GM12872 (cell line): Measurements from ENCODE around the gene PTCHD1.

Source experiments
- TF ChIP-seq, protein P1 (sequence below): IDR thresholded peaks from 3 replicates; pipeline ENCODE4 v1.5.1; 2011; ENCODE audit warnings: low read depth, mild to moderate bottlenecking, low read length, moderate library complexity; ENCODE audit not compliant: insufficient read depth

PTCHD1 gene

DNA sequence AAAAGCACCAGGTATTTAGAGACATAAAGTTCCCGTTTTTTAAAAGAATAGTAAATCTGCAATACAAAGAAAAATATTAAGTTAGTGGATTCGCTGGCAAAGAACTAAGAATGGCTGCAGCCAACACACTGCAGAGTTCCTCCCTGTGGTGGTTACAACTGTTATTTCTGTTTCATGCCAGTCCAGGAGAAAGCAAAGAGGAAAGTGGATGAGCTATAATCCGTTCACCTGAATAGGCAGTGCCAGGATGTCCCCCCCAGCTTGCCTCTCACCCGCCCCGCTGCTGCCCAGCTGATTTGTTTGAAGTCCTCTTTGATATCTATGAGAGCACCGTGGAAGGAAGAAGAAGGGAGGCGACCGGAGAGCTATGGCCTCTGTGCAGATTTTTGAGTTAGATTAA, 63.9 kb downstream of the PTCHD1 start:
- TF ChIP-seq, protein P1, sequence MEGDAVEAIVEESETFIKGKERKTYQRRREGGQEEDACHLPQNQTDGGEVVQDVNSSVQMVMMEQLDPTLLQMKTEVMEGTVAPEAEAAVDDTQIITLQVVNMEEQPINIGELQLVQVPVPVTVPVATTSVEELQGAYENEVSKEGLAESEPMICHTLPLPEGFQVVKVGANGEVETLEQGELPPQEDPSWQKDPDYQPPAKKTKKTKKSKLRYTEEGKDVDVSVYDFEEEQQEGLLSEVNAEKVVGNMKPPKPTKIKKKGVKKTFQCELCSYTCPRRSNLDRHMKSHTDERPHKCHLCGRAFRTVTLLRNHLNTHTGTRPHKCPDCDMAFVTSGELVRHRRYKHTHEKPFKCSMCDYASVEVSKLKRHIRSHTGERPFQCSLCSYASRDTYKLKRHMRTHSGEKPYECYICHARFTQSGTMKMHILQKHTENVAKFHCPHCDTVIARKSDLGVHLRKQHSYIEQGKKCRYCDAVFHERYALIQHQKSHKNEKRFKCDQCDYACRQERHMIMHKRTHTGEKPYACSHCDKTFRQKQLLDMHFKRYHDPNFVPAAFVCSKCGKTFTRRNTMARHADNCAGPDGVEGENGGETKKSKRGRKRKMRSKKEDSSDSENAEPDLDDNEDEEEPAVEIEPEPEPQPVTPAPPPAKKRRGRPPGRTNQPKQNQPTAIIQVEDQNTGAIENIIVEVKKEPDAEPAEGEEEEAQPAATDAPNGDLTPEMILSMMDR: no peak

DNA sequence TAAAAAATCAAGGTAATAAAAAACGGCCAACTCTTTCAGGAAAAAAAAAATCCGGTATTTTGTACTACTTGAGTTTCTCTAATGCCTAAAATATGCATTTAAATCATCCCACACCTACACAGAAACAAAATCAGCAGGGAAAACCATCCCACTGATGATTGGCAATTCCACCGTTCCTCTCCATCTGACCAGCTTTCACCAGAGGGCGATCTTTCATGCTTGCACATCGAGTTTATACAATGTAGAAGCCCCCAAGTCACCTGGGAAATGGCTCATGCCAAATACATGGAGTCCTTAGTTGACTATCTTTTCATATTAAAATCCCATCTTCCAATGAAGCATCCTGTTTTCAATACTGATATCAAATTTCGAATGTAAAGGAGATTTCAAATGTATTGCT, 69.2 kb downstream of the PTCHD1 start:
- TF ChIP-seq, protein P1: 0 out of 3 replicates have a peak, but pooled peaks have one; percentile 5

DNA sequence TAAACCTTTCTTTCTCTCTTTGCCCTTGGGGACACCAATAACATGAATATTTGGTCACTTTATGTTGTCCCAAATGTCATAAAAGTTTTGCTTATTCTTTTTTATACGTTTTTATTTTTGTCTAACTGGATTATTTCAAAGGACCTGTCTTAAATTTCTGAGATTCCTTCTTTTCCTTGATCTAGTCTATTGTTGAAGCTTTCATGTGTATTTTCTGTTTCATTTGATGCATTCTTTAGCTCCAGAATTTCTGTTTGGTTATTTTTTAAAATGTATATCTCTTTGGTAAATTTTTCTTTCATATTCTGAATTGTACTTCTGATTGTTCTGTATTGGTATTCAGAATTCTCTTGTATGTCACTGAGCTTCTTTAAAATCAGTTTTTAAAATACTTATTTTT, 88.3 kb downstream of the PTCHD1 start:
- TF ChIP-seq, protein P1: no peak

DNA sequence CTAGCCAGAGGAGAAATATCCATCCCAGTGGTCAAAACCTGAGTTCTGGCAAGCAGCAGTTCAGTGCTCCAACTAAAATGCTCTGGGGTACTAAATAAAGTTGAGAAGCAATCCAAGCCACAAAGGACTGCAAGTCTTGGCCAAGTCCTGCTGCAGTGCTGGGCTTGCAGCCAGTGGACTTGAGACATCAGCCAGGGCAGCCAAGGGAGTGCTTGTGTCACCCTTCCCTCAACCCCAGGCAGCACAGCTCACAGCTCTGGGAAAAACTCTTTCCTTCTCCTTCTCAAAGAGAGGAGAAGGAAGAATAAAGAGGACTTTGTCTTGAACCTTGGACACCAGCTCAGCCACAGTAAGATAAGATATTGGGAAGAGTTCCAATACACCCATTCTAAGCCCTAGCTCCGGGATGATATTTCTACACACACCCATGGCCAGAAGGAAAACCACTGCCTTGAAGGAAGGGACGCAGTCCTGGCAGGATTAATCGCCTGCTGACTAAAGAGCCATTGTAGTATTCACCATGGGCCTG, 99.8 kb downstream of the PTCHD1 start:
- TF ChIP-seq, protein P1: no peak

DNA sequence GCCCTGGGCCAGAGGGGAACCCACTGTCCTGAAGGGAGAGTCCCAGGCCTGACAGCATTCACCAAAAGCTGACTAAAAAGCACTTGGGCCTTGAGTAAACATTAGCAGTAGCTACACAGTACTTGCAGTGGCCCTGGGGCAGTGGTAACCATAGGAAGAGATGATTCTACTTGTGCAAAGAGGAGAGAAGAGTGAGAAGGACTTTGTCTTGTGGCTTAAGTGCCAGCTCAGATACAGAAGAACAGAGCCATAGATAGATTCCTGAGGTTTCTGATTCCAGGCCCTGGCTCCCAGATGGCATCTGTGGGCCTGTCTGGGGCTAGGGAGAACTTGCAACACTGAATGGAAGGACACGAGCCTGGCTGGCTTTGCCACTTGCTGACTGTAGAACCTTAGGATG, 100.5 kb downstream of the PTCHD1 start:
- TF ChIP-seq, protein P1: no peak

DNA sequence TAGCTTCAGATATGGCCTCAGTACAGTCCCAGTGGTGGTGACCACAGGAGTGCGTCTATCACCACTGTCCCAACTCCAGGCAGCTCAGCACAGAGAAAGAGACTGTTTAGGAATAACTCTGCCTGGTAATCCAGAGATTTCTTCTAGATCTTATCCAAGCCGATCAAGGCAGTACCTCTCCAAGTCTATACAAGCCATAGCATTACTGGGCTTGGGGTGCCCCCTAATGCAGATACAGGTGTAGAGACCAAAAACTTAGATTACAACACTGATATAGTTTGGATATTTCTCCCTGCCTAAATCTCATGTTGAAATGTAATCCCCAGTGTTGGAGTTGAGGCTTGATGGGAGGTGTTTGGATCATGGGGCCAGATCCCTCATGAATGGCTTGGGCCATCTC, 100.9 kb downstream of the PTCHD1 start:
- TF ChIP-seq, protein P1: no peak

DNA sequence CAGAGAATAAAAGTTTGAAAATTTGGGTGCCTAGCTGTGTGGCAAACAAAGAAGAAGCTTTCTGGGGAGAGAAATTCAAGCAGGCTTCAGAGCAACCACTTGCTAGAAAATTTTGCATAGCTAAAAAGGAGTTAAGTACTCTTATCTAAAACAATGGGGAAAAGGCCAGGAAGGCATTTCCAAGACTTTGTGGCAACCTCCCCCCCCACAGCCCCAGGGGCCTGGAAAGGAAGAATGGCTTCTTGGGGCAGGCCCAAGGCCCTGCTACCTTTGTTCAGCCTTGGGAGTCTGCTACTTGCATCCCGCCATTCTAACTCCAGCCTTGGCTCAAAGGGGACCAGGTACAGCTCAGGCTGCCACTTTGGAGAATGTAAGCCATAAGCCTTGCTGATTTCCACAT, 102.2 kb downstream of the PTCHD1 start:
- TF ChIP-seq, protein P1: no peak
